ENCODE results near the gene ARHGAP44.

The ARHGAP44 gene

GRCh38 chr17:12909511-12909910 is 120.2 kb downstream of the ARHGAP44 start:
- Histone ChIP-seq H3K9ac (ENCODE audit: low read length) (no peak overlapping the region), H3K4me1 (ENCODE audit: control insufficient read depth, insufficient read depth, low read length) (no peaks in the 10 kb centered on the region), H3K36me3 (ENCODE audit: control insufficient read depth, insufficient read depth, low read length) (peaks cover 2% of the 10 kb centered on the region), H3K27ac (ENCODE audit: low read depth, low read length) (no peak overlapping the region), H3K4me3 (ENCODE audit: low read length) (no peak overlapping the region), H3K27me3 (ENCODE audit: control insufficient read depth, insufficient read depth, low read length) (no peaks in the 10 kb centered on the region)

GRCh38 chr17:12911239-12911638 is 121.9 kb downstream of the ARHGAP44 start:
- no peak overlapping the region for H3K27ac ChIP-seq (ENCODE audit: low read depth, low read length)
- H3K4me3 ChIP-seq (ENCODE audit: low read length): no peak overlapping the region
- H3K36me3 ChIP-seq (ENCODE audit: control insufficient read depth, insufficient read depth, low read length): peaks cover 2% of the 10 kb centered on the region
- no peaks in the 10 kb centered on the region for H3K27me3 ChIP-seq (ENCODE audit: control insufficient read depth, insufficient read depth, low read length)
- no peak overlapping the region for H3K9ac ChIP-seq (ENCODE audit: low read length)
- H3K4me1 ChIP-seq (ENCODE audit: control insufficient read depth, insufficient read depth, low read length): no peaks in the 10 kb centered on the region

GRCh38 chr17:12917399-12917798 is 128.1 kb downstream of the ARHGAP44 start:
- no peak overlapping the region for H3K9ac ChIP-seq (ENCODE audit: low read length)
- no peaks in the 10 kb centered on the region for H3K4me1 ChIP-seq (ENCODE audit: control insufficient read depth, insufficient read depth, low read length)
- no peak overlapping the region for H3K27ac ChIP-seq (ENCODE audit: low read depth, low read length)
- no peaks in the 10 kb centered on the region for H3K27me3 ChIP-seq (ENCODE audit: control insufficient read depth, insufficient read depth, low read length)
- peaks cover 7% of the 10 kb centered on the region for H3K36me3 ChIP-seq (ENCODE audit: control insufficient read depth, insufficient read depth, low read length)
- H3K4me3 ChIP-seq (ENCODE audit: low read length): no peak overlapping the region

- Histone ChIP-seq H3K27ac (ENCODE audit: low read depth, low read length) (no peak overlapping the region), H3K4me1 (ENCODE audit: control insufficient read depth, insufficient read depth, low read length) (no peaks in the 10 kb centered on the region), H3K9ac (ENCODE audit: low read length) (no peak overlapping the region), H3K27me3 (ENCODE audit: control insufficient read depth, insufficient read depth, low read length) (no peaks in the 10 kb centered on the region), H3K4me3 (ENCODE audit: low read length) (no peak overlapping the region), H3K36me3 (ENCODE audit: control insufficient read depth, insufficient read depth, low read length) (peaks cover 7% of the 10 kb centered on the region)
Observed at GRCh38 chr17:12918142-12918541, 128.8 kb downstream of the ARHGAP44 start.

- H3K36me3 ChIP-seq (ENCODE audit: control insufficient read depth, insufficient read depth, low read length): peaks cover 7% of the 10 kb centered on the region
- no peak overlapping the region for H3K9ac ChIP-seq (ENCODE audit: low read length)
- no peak overlapping the region for H3K4me3 ChIP-seq (ENCODE audit: low read length)
- no peaks in the 10 kb centered on the region for H3K4me1 ChIP-seq (ENCODE audit: control insufficient read depth, insufficient read depth, low read length)
- H3K27me3 ChIP-seq (ENCODE audit: control insufficient read depth, insufficient read depth, low read length): no peaks in the 10 kb centered on the region
- H3K27ac ChIP-seq (ENCODE audit: low read depth, low read length): no peak overlapping the region
Observed at GRCh38 chr17:12922120-12922519, 132.8 kb downstream of the ARHGAP44 start.

GRCh38 chr17:12924614-12925013 is 135.3 kb downstream of the ARHGAP44 start:
- Histone ChIP-seq H3K27ac (ENCODE audit: low read depth, low read length) (no peak overlapping the region), H3K36me3 (ENCODE audit: control insufficient read depth, insufficient read depth, low read length) (peaks cover 2% of the 10 kb centered on the region), H3K4me3 (ENCODE audit: low read length) (no peak overlapping the region), H3K27me3 (ENCODE audit: control insufficient read depth, insufficient read depth, low read length) (no peaks in the 10 kb centered on the region), H3K9ac (ENCODE audit: low read length) (no peak overlapping the region), H3K4me1 (ENCODE audit: control insufficient read depth, insufficient read depth, low read length) (no peaks in the 10 kb centered on the region)

- H3K4me3 ChIP-seq (ENCODE audit: low read length): no peak overlapping the region
- H3K9ac ChIP-seq (ENCODE audit: low read length): no peak overlapping the region
- no peaks in the 10 kb centered on the region for H3K27me3 ChIP-seq (ENCODE audit: control insufficient read depth, insufficient read depth, low read length)
- H3K27ac ChIP-seq (ENCODE audit: low read depth, low read length): no peak overlapping the region
- H3K4me1 ChIP-seq (ENCODE audit: control insufficient read depth, insufficient read depth, low read length): no peaks in the 10 kb centered on the region
- no peaks in the 10 kb centered on the region for H3K36me3 ChIP-seq (ENCODE audit: control insufficient read depth, insufficient read depth, low read length)
Observed at GRCh38 chr17:12927001-12927400, 137.7 kb downstream of the ARHGAP44 start.

GRCh38 chr17:12927541-12928425 is 138.5 kb downstream of the ARHGAP44 start:
- H3K4me1 ChIP-seq (ENCODE audit: control insufficient read depth, insufficient read depth, low read length): no peaks in the 10 kb centered on the region
- H3K4me3 ChIP-seq (ENCODE audit: low read length): no peak overlapping the region
- no peaks in the 10 kb centered on the region for H3K36me3 ChIP-seq (ENCODE audit: control insufficient read depth, insufficient read depth, low read length)
- no peak overlapping the region for H3K9ac ChIP-seq (ENCODE audit: low read length)
- H3K27ac ChIP-seq (ENCODE audit: low read depth, low read length): no peak overlapping the region
- H3K27me3 ChIP-seq (ENCODE audit: control insufficient read depth, insufficient read depth, low read length): no peaks in the 10 kb centered on the region

- H3K4me1 ChIP-seq (ENCODE audit: control insufficient read depth, insufficient read depth, low read length): no peaks in the 10 kb centered on the region
- no peaks in the 10 kb centered on the region for H3K27me3 ChIP-seq (ENCODE audit: control insufficient read depth, insufficient read depth, low read length)
- no peaks in the 10 kb centered on the region for H3K36me3 ChIP-seq (ENCODE audit: control insufficient read depth, insufficient read depth, low read length)
- H3K9ac ChIP-seq (ENCODE audit: low read length): no peak overlapping the region
- no peak overlapping the region for H3K4me3 ChIP-seq (ENCODE audit: low read length)
- no peak overlapping the region for H3K27ac ChIP-seq (ENCODE audit: low read depth, low read length)
Observed at GRCh38 chr17:12928736-12929135, 139.4 kb downstream of the ARHGAP44 start.

GRCh38 chr17:12936501-12936900 is 147.2 kb downstream of the ARHGAP44 start:
- H3K36me3 ChIP-seq (ENCODE audit: control insufficient read depth, insufficient read depth, low read length): no peaks in the 10 kb centered on the region
- H3K27ac ChIP-seq (ENCODE audit: low read depth, low read length): no peak overlapping the region
- no peak overlapping the region for H3K9ac ChIP-seq (ENCODE audit: low read length)
- no peak overlapping the region for H3K4me3 ChIP-seq (ENCODE audit: low read length)
- H3K4me1 ChIP-seq (ENCODE audit: control insufficient read depth, insufficient read depth, low read length): no peaks in the 10 kb centered on the region
- H3K27me3 ChIP-seq (ENCODE audit: control insufficient read depth, insufficient read depth, low read length): no peaks in the 10 kb centered on the region

- no peaks in the 10 kb centered on the region for H3K4me1 ChIP-seq (ENCODE audit: control insufficient read depth, insufficient read depth, low read length)
- no peak overlapping the region for H3K27ac ChIP-seq (ENCODE audit: low read depth, low read length)
- no peak overlapping the region for H3K4me3 ChIP-seq (ENCODE audit: low read length)
- H3K9ac ChIP-seq (ENCODE audit: low read length): no peak overlapping the region
- no peaks in the 10 kb centered on the region for H3K27me3 ChIP-seq (ENCODE audit: control insufficient read depth, insufficient read depth, low read length)
- no peaks in the 10 kb centered on the region for H3K36me3 ChIP-seq (ENCODE audit: control insufficient read depth, insufficient read depth, low read length)
Observed at GRCh38 chr17:12940699-12941098, 151.4 kb downstream of the ARHGAP44 start.

GRCh38 chr17:12947047-12947446 is 157.7 kb downstream of the ARHGAP44 start:
- no peak overlapping the region for H3K9ac ChIP-seq (ENCODE audit: low read length)
- peaks cover 4% of the 10 kb centered on the region for H3K36me3 ChIP-seq (ENCODE audit: control insufficient read depth, insufficient read depth, low read length)
- no peaks in the 10 kb centered on the region for H3K4me1 ChIP-seq (ENCODE audit: control insufficient read depth, insufficient read depth, low read length)
- H3K27me3 ChIP-seq (ENCODE audit: control insufficient read depth, insufficient read depth, low read length): no peaks in the 10 kb centered on the region
- no peak overlapping the region for H3K27ac ChIP-seq (ENCODE audit: low read depth, low read length)
- no peak overlapping the region for H3K4me3 ChIP-seq (ENCODE audit: low read length)

- no peaks in the 10 kb centered on the region for H3K27me3 ChIP-seq (ENCODE audit: control insufficient read depth, insufficient read depth, low read length)
- H3K4me1 ChIP-seq (ENCODE audit: control insufficient read depth, insufficient read depth, low read length): no peaks in the 10 kb centered on the region
- no peak overlapping the region for H3K9ac ChIP-seq (ENCODE audit: low read length)
- H3K36me3 ChIP-seq (ENCODE audit: control insufficient read depth, insufficient read depth, low read length): peaks cover 13% of the 10 kb centered on the region
- H3K27ac ChIP-seq (ENCODE audit: low read depth, low read length): no peak overlapping the region
- H3K4me3 ChIP-seq (ENCODE audit: low read length): no peak overlapping the region
Observed at GRCh38 chr17:12952012-12952411, 162.7 kb downstream of the ARHGAP44 start.

All from rectal smooth muscle tissue (tissue), 1 donor.